K562 (cell line): ENCODE measurements around the gene PPAN. TPM values are rescaled to one million over a fixed set of nuclear protein-coding genes. Genes with fewer than 3 reads are reported as not detected.

Experiments used
- ASH1L ChIP-seq: fragments of 450-650 bp; IDR thresholded peaks from 2 replicates; pipeline ENCODE4 v1.6.1; 2018; ENCODE audit warnings: borderline replicate concordance, mild to moderate bottlenecking, low read depth; ENCODE audit not compliant: partially characterized antibody
- BRF1 ChIP-seq: IDR thresholded peaks from 3 replicates; pipeline ENCODE4 v1.6.1; 2011; ENCODE audit warnings: borderline replicate concordance, mild to moderate bottlenecking; ENCODE audit not compliant: insufficient read length; ENCODE audit errors: extremely low read depth
- CUX1 ChIP-seq: fragments of 200-800 bp; sonication (Bioruptor generic); IDR thresholded peaks from 2 replicates; pipeline ENCODE4 v1.6.1; 2016; ENCODE audit warnings: missing genetic modification characterization, missing compliant biosample characterization
- DNMT1 ChIP-seq: fragments of 450-650 bp; IDR thresholded peaks from 2 replicates; pipeline ENCODE4 v1.6.1; 2016; ENCODE audit warnings: antibody characterized with exemption, mild to moderate bottlenecking
- HEY1 ChIP-seq: fragments of 250-450 bp; sonication (Bioruptor Pico); IDR thresholded peaks from 2 replicates; pipeline ENCODE4 v1.5.0; 2020; ENCODE audit warnings: mild to moderate bottlenecking, moderate library complexity, borderline replicate concordance
- HSF4 ChIP-seq: fragments of 250-450 bp; sonication (Bioruptor Pico); IDR thresholded peaks from 2 replicates; pipeline ENCODE4 v2.1.2; 2022; ENCODE audit warnings: mild to moderate bottlenecking, moderate library complexity, borderline replicate concordance
- MCM3 ChIP-seq: fragments of 450-650 bp; IDR thresholded peaks from 2 replicates; pipeline ENCODE4 v1.6.1; 2016
- NCOR1 ChIP-seq: fragments of 450-650 bp; IDR thresholded peaks from 2 replicates; pipeline ENCODE4 v1.6.1; 2016; ENCODE audit warnings: mild to moderate bottlenecking, moderate library complexity
- RB1 ChIP-seq: fragments of 450-650 bp; IDR thresholded peaks from 2 replicates; pipeline ENCODE4 v1.6.1; 2017; ENCODE audit warnings: low read depth, mild to moderate bottlenecking
- THAP12 ChIP-seq: fragments of 250-450 bp; sonication (Bioruptor Pico); IDR thresholded peaks from 2 replicates; pipeline ENCODE4 v1.9.0; 2021; ENCODE audit warnings: mild to moderate bottlenecking, inconsistent platforms
- polyA plus RNA-seq, 8 experiments: library from polyadenylated mRNA; depleted of rRNA in 4 of 8; stranded (reverse) in 5 of 8; unstranded in 3 of 8; fragments of >200 nt; fragmentation: Nextera tagmentation in 2 of 8; fragmentation: Illumina TruSeq in 1 of 8; extraction: Ambion mirVana in 2 of 8; extraction: Trizol in 1 of 8; gene quantifications; 2 replicates each; pipeline versions ENCODE4 v1.2.1 to v1.2.3, GENCODE V29; 2011 to 2014; ENCODE audit warnings: inconsistent platforms in 1 of 8, missing spikeins in 1 of 8
- total RNA-seq, 7 experiments: library from RNA; depleted of rRNA in 6 of 7; stranded (reverse); fragments of >200 nt in 6 of 7; fragmentation: Illumina TruSeq in 2 of 7; extraction: Trizol in 2 of 7; gene quantifications; 2 replicates each; pipeline versions ENCODE4 v1.2.1 to v1.2.3, GENCODE V29; 2011 to 2021; ENCODE audit warnings: low replicate concordance in 1 of 7
- TF ChIP-seq, protein P1 (sequence below): sonication (generic); formaldehyde crosslinking; IDR thresholded peaks from 2 replicates; pipeline ENCODE4 v1.8.1; 2023; ENCODE audit warnings: mild to moderate bottlenecking, missing genetic modification reagents
- TF ChIP-seq, protein P2 (sequence below): fragments of 250-450 bp; sonication (Bioruptor Pico); IDR thresholded peaks from 2 replicates; pipeline ENCODE4 v1.5.0; 2021; ENCODE audit warnings: mild to moderate bottlenecking, borderline replicate concordance
- TF ChIP-seq, protein P3 (sequence below), 2 experiments: fragments of 450-650 bp in 1 of 2; sonication (generic) in 1 of 2; formaldehyde crosslinking; conservative IDR thresholded peaks; 2 replicates each; pipeline versions ENCODE4 v1.4.0 to v1.8.1; 2020 to 2022; ENCODE audit warnings: mild to moderate bottlenecking in 1 of 2, missing genetic modification reagents in 1 of 2

Gene PPAN
- total and polyA plus RNA-seq, 9 of the 15 experiments (the other 6 are each of a cell fraction or from before 2014, with no cell fraction given), result 2.2 to 129 (median 59.1) TPM

DNA sequence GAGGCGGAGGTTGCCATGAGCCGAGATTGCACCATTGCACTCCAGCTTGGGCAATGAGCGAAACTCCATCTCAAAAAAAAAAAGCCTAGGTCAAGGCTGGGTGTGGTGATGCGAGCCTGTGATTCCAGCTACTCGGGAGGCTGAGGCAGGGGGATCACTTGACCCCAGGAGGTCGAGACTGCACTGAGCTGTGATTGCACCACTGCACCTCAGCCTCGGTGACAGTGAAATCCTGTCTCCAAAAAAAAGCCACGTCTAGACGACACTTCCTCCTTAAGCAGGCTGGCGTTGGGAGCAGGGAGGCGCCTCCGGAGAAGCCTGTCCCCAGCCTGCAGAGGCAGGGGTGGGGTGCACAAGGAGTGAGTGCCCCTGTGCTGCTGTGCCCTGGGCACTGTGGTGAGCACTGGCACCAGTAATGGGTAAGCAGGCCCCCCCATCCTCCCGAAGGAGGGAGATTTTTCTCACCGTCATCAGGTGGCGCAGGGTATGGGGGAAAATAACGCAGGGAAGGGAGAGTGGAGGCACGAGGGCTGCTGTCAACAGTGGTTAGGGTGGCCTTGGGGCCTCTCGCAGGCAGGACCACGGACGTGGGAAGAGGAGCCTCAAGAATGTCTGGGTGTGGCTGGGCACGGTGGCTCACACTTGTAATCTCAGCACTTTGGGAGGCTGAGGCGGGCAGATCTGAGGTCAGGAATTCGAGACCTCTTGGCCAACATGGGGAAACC lies 6.0 kb downstream of the PPAN start (continued):
- TF ChIP-seq, protein P1, sequence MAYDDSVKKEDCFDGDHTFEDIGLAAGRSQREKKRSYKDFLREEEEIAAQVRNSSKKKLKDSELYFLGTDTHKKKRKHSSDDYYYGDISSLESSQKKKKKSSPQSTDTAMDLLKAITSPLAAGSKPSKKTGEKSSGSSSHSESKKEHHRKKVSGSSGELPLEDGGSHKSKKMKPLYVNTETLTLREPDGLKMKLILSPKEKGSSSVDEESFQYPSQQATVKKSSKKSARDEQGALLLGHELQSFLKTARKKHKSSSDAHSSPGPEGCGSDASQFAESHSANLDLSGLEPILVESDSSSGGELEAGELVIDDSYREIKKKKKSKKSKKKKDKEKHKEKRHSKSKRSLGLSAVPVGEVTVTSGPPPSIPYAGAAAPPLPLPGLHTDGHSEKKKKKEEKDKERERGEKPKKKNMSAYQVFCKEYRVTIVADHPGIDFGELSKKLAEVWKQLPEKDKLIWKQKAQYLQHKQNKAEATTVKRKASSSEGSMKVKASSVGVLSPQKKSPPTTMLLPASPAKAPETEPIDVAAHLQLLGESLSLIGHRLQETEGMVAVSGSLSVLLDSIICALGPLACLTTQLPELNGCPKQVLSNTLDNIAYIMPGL (CRISPR knock-in tag), result no peak
- TF ChIP-seq NCOR1 (no peak), BRF1 (no peak), THAP12 (CRISPR knock-in tag) (peak; percentile 62; the same call in 1 of the 2 replicates), DNMT1 (no peak), CUX1 (no peak), HEY1 (CRISPR knock-in tag) (no peak), ASH1L (no peak), HSF4 (CRISPR knock-in tag) (no peak), MCM3 (no peak), RB1 (no peak)
- TF ChIP-seq, protein P2, sequence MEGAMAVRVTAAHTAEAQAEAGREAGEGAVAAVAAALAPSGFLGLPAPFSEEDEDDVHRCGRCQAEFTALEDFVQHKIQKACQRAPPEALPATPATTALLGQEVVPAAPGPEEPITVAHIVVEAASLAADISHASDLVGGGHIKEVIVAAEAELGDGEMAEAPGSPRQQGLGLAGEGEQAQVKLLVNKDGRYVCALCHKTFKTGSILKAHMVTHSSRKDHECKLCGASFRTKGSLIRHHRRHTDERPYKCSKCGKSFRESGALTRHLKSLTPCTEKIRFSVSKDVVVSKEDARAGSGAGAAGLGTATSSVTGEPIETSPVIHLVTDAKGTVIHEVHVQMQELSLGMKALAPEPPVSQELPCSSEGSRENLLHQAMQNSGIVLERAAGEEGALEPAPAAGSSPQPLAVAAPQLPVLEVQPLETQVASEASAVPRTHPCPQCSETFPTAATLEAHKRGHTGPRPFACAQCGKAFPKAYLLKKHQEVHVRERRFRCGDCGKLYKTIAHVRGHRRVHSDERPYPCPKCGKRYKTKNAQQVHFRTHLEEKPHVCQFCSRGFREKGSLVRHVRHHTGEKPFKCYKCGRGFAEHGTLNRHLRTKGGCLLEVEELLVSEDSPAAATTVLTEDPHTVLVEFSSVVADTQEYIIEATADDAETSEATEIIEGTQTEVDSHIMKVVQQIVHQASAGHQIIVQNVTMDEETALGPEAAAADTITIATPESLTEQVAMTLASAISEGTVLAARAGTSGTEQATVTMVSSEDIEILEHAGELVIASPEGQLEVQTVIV, result no peak
- TF ChIP-seq, protein P3, sequence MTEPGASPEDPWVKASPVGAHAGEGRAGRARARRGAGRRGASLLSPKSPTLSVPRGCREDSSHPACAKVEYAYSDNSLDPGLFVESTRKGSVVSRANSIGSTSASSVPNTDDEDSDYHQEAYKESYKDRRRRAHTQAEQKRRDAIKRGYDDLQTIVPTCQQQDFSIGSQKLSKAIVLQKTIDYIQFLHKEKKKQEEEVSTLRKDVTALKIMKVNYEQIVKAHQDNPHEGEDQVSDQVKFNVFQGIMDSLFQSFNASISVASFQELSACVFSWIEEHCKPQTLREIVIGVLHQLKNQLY (CRISPR knock-in tag; conservative IDR thresholded peaks at IDR 0.05), result no peak
